C4-2B (cell line): ENCODE results near the gene GALNT2.

Experiments
- ZFX ChIP-seq: fragments of 450-650 bp; IDR thresholded peaks from 2 replicates; pipeline ENCODE4 v1.6.1; 2017
- TF ChIP-seq, protein P1 (sequence below): fragments of 450-650 bp; conservative IDR thresholded peaks from 2 replicates; pipeline ENCODE4 v1.5.1; 2017; ENCODE audit warnings: mild to moderate bottlenecking

DNA sequence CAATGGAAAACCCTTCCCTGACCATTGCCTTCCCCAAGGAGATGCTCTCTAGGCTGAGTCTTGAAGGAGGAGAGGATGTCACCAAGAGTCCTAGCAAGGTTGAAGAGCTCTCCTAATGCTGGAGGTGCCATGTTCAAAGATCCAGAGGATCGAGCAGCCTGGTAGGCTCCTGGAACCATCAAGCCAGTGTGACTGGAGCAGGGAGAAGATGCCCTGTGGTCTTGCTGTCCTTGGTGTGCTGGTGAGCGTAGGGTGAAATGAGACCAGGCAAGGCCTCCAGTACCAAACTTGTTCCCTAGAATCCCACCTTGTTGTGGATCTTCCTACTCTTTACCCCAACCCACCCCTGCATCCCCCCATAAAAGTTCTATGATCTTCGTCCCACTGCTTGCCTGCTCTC is 46.6 kb upstream of the GALNT2 start:
- TF ChIP-seq, protein P1, sequence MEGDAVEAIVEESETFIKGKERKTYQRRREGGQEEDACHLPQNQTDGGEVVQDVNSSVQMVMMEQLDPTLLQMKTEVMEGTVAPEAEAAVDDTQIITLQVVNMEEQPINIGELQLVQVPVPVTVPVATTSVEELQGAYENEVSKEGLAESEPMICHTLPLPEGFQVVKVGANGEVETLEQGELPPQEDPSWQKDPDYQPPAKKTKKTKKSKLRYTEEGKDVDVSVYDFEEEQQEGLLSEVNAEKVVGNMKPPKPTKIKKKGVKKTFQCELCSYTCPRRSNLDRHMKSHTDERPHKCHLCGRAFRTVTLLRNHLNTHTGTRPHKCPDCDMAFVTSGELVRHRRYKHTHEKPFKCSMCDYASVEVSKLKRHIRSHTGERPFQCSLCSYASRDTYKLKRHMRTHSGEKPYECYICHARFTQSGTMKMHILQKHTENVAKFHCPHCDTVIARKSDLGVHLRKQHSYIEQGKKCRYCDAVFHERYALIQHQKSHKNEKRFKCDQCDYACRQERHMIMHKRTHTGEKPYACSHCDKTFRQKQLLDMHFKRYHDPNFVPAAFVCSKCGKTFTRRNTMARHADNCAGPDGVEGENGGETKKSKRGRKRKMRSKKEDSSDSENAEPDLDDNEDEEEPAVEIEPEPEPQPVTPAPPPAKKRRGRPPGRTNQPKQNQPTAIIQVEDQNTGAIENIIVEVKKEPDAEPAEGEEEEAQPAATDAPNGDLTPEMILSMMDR = no peak
- TF ChIP-seq ZFX = no peak
